ENCODE data around the gene PRKG1.
"Not testable (repeated sequence)": the region's sequence is repeated elsewhere in the genome, so short reads cannot be mapped to it uniquely, and the experiment has no call there.

PRKG1 gene

GRCh38 chr10:52111101-52111891, 1037.0 kb downstream of the PRKG1 start:
- DNase-seq = no peak

- DNase-seq = no peak
Observed at GRCh38 chr10:52115823-52116222, 1041.5 kb downstream of the PRKG1 start.

GRCh38 chr10:52119507-52119906, 1045.2 kb downstream of the PRKG1 start:
- no peak for DNase-seq

- no peak for DNase-seq
Observed at GRCh38 chr10:52121688-52122087, 1047.4 kb downstream of the PRKG1 start.

- no peak for DNase-seq
Observed at GRCh38 chr10:52128056-52128683, 1053.9 kb downstream of the PRKG1 start.

- no peak for DNase-seq
Observed at GRCh38 chr10:52129410-52130178, 1055.3 kb downstream of the PRKG1 start.

- no peak for DNase-seq
Observed at GRCh38 chr10:52135101-52135500, 1060.8 kb downstream of the PRKG1 start.

- no peak for DNase-seq
Observed at GRCh38 chr10:52136921-52137320, 1062.6 kb downstream of the PRKG1 start.

- no peak for DNase-seq
Observed at GRCh38 chr10:52143338-52143737, 1069.1 kb downstream of the PRKG1 start.

- DNase-seq = no peak
Observed at GRCh38 chr10:52145636-52146035, 1071.3 kb downstream of the PRKG1 start.

- no peak for DNase-seq
Observed at GRCh38 chr10:52146766-52147165, 1072.5 kb downstream of the PRKG1 start.

- DNase-seq = no peak
Observed at GRCh38 chr10:52170776-52171175, 1096.5 kb downstream of the PRKG1 start.

GRCh38 chr10:52172581-52172980, 1098.3 kb downstream of the PRKG1 start:
- DNase-seq = no peak

GRCh38 chr10:52185256-52185655, 1111.0 kb downstream of the PRKG1 start:
- no peak for DNase-seq

- DNase-seq = no peak
Observed at GRCh38 chr10:52187521-52188258, 1113.4 kb downstream of the PRKG1 start.

- no peak for DNase-seq
Observed at GRCh38 chr10:52191049-52191448, 1116.8 kb downstream of the PRKG1 start.

GRCh38 chr10:52194191-52194590, 1119.9 kb downstream of the PRKG1 start:
- no peak for DNase-seq

- DNase-seq = no peak
Observed at GRCh38 chr10:52194716-52195115, 1120.4 kb downstream of the PRKG1 start.

- no peak for DNase-seq
Observed at GRCh38 chr10:52197098-52197497, 1122.8 kb downstream of the PRKG1 start.

- DNase-seq = no peak
Observed at GRCh38 chr10:52198540-52198939, 1124.3 kb downstream of the PRKG1 start.

- not testable (repeated sequence) for DNase-seq
Observed at GRCh38 chr10:52204906-52205305, 1130.6 kb downstream of the PRKG1 start.

GRCh38 chr10:52208365-52208764, 1134.1 kb downstream of the PRKG1 start:
- no peak for DNase-seq

GRCh38 chr10:52210161-52210560, 1135.9 kb downstream of the PRKG1 start:
- no peak for DNase-seq

Measured in activated CD4-positive, CD25-positive, alpha-beta regulatory T cell (primary cell).